Measurements from ENCODE around the gene REEP6.

Gene REEP6

GRCh38 chr19:1491114-1491848 is at the start of gene REEP6:
Gene REEP6 (plus strand): TSS chr19:1491181. CDS start chr19:1491270, 89 bp downstream.
- peak; percentile 7 for DNase-seq

DNA sequence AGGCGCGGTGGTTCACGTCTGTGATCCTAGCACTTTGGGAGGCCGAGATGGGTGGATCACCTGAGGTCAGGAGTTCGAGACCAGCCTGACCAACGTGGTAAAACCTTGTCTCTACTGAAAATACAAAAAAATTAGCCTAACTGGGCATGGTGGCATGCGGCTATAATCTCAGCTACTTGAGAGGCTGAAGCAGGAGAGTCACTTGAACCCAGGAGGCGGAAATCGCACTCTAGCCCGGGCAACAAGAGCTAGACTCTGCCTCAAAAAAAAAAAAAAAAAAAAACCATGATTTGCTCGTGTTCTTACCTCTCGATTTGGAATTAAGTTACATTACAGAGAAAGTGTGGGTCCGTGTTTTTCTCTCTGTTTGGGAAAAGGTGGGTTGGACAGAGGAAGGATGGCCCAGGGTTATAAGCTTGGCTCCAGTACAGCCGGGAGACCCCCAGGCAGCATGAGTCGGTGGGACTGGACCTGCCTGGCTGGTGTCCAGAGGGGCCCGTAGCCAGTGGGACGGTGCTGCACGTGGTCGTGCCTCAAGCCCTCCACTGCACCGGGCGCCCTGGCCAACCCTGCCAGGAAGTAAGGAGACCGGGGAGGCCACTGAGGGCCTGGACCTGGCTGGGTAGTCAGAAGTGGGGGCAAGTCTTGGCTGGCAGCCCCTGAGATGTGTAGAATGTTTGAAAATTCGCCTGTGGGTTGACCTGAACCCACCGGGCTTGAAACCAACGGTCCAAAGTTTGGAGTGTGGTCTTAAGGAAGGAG is 49.1 kb upstream of the REEP6 start:
- no peak for DNase-seq

- peak; percentile 77 for DNase-seq
Measured at GRCh38 chr19:1445185-1445931, 45.6 kb upstream of the REEP6 start.

DNA sequence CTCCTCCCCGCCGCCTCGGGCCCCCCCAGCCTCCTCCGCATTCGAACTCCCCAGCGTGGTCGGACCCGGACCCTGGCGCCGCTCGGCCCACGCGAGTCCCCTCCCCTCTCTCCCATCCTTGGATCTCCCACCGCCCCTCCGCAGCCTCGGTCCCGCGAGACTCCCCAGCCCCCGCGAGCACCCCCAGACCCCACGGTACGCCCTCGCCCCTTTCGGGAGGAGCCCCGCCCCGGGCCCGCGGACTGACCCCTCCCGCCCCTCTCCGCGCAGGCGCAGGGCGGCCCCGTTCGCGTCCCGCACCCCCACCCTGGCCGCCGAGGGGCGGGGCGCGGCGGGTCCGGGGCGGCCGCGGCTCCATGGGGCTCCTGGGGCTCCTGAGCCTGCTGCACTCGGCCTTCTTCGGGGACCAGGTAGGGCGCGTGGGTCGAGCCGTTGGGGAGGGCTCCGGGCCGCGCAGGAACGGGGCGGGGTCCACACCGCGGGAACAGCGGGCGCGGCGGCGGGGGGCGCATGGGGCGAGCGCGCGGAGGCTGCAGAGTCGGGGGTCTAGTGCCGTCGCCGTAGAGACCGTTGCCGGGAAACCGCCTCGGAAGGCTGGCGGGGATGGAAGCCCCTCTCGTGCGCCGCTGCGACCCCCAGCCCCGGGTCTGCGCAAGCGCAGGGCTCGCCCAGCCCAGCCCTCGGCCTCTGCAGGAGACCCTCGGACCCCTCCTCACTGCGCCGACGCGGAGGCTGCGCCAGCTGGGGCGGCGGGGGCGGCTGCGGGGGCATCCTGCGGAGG is 44.9 kb upstream of the REEP6 start:
- DNase-seq, result no peak

GRCh38 chr19:1446713-1447481 is 44.1 kb upstream of the REEP6 start:
- no peak for DNase-seq

- no peak for DNase-seq
Measured at GRCh38 chr19:1447504-1447903, 43.5 kb upstream of the REEP6 start.

- no peak for DNase-seq
Measured at GRCh38 chr19:1447944-1448343, 43.0 kb upstream of the REEP6 start.

GRCh38 chr19:1449467-1450442 is 41.2 kb upstream of the REEP6 start, which contains the start of gene APC2:
Gene APC2 (plus strand): TSS chr19:1450121. CDS start chr19:1453002, 2,881 bp downstream.
- DNase-seq, result no peak

GRCh38 chr19:1450735-1451731 is 39.9 kb upstream of the REEP6 start:
- DNase-seq, result no peak

DNA sequence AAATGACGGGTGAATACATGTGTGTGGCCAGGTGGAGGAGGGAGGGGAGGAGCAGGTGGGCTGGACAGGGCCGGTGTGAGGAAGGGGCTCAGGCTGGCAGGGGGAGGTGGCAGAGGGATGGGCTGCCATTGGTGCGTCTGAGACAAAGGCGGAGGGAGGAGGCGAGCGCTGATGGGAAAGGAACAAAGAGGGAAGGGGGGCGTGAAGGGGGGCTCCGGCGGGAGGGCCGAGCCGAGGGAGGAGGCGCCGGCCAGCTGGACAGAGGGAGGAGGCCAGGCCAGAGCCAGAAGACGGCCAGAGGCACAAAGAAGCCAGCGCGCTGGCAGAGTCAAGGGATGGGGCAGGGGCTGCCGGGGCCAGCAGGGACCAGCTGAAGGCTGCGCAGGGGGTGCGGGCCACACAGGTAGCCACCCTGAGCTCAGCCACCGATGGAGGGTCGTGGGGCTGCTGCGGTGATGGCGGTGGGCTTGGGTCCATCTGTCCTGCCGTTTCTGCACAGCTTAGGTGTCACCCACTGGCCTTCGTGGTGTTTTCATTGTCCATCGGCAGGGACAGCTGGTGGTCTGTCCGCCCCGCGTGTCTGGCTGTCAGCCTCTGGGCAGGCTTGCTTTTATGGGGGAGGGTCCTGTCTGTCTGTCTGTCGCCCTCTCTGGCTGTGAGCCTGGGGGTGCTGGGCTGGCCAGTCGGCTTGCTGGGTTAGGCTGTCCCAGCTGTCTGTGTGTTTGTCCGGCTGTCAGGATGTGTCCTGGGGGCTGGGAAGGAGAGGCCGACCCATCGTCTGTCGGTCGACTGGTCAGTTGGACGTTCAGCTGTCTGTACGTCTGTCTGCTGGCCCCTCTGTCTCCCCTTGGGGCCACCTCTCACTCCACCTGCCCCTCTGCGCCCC is 38.8 kb upstream of the REEP6 start:
- no peak for DNase-seq

GRCh38 chr19:1452802-1453524 is 38.0 kb upstream of the REEP6 start:
- no peak for DNase-seq

DNA sequence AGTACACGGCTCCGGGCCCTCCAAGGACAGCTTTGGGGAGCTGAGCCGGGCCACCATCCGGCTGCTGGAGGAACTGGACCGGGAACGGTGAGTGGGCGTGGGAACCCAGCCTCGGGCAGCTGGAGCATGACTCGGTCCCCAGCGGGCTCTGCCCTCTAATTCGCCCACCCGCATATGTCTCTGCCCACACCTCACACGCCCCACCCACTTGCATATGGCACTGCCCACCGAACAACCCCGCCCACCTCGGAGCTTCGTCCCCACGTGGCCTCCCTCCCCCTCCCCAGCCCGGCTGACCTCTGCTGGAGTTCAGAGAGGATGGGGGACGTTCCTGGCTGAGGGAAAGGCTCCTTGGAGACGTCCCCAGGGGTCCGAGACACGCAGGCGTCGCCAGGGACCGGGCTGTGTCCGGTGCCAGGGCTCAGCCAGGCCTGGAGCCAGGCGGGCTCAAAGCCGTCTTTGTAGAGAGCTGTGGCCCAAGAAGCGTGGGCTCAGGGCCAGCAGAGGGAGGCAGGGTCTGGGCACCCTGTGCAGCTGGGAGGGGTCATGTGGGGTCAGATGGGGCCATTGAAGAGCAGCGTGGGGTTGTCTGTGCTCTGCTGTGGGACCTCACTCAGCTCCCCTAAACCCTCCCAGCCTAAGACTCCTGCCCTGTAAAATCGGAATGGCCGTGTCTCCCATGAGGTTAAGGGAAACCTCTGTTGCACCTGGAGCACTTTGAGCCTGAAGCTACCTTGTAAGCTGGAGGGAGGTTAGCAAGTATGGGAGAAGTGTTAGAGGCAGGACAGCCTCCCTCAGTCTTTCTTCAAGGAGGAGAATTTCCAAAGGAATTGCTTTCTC is 37.2 kb upstream of the REEP6 start:
- DNase-seq, result no peak

DNA sequence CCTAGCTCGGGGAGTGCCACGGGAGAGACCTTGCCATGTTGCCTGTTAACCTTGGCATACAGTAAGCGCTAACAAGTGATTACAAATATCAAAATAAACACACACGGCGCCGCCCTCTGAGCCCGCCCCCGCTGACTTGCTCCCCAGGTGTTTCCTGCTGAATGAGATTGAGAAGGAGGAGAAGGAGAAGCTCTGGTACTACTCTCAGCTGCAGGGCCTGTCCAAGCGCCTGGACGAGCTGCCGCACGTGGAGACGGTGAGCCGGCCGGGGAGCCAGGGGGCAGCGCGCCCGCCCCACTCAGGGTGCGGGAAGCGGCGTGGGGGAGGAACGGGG is 36.0 kb upstream of the REEP6 start:
- DNase-seq, result no peak

DNA sequence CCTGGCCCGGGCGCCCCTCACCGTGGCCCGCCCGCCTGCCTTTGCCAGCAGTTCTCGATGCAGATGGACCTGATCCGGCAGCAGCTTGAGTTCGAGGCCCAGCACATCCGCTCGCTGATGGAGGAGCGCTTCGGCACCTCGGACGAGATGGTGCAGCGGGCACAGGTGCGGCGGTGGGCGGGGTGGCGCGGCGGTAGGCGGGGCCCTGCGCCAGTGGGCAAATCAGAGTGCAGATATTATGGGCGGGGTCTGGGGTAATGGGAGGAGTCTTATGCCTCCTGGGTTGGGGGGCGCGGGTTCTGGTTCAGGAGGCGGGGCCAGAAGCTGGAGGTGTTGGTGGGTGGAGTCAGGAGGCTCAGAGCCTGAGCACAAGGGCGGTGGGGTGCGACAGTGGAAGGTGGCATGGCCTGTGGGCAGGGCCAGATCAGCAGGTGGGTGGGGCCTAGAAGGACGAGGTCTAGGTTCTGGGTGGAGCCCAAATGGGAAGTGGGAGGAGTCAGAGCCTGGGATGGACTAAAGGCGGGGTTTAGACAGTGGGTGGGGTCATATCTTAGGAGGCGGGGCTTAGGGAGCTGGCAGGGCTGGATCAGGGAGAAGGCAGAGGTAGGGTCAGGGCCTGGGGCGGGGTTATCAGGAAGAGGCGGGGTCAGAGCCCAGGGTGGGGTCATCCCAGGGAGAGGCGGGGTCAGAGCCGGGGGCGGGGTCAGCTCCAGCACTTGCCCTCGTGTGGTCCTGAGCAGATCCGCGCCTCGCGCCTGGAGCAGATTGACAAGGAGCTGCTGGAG is 35.5 kb upstream of the REEP6 start:
- DNase-seq, result peak; percentile 48

- DNase-seq, result no peak
Measured at GRCh38 chr19:1456121-1456900, 34.7 kb upstream of the REEP6 start.
